ENCODE results near the gene PABPC1L2B.
"Not testable (repeated sequence)": the region's sequence is repeated elsewhere in the genome, so short reads cannot be mapped to it uniquely, and the experiment has no call there.

Gene PABPC1L2B

DNA sequence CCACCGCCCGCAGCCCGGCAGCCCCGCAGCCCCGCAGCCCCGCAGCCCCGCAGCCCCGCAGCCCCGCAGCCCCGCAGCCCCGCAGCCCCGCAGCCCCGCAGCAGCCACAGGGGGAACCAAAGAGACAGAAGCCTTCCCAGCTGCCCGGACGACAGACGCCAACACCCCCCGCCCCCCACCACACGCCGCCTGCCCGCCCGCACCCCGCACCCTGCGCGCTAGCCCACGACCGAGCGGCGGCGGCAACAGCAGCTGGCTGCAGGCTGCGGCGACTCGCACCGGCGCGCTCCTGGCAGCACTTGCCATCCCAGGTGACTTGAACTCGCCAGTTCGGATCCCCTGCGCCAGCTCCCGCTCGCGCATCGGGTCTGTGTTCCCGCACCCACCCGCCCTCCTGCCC lies at the start of gene PABPC1L2B:
PABPC1L2B (plus strand) TSS at position 207 of the 400 bp plus-strand sequence. CDS start 704 bp downstream, outside the sequence.
- DNase-seq, result not testable (repeated sequence)

DNA sequence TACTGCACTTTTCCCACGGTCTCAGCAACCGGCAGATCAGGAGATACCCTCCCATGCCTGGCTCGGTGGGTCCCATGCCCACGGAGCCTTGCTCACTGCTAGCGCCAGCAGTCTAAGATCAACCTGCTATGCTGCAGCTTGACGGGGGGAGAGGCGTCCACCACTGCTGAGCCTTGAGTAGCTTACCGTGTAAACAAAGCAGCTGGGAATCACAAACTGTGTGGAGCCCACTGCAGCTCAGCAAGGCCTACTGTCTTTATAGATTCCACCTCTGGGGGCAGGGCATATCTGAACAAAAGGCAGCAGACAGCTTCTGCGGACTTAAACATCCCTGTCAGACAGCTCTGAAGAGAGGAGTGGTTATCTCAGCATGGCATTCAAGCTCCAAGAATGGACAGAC lies 42.8 kb upstream of the PABPC1L2B start:
- DNase-seq, result not testable (repeated sequence)

DNA sequence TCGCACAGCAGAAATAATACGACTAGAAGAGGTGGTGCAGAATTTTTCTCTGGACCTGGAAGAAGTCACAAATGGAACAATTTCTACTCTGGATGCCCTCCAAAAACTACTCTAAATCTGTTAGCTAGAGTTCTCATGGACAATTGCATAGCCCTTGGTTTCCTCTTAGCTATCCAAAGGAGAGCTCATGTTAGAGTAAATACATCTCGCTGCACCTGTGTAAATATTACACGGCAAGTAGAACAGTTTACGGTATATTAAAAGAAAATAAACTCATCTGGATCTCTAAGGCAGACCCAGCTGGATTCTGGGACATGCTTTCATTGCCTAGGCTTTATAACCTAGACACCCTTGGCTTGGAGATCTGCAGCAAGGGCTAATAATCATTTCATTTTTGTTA lies 30.9 kb upstream of the PABPC1L2B start:
- DNase-seq, result not testable (repeated sequence)

DNA sequence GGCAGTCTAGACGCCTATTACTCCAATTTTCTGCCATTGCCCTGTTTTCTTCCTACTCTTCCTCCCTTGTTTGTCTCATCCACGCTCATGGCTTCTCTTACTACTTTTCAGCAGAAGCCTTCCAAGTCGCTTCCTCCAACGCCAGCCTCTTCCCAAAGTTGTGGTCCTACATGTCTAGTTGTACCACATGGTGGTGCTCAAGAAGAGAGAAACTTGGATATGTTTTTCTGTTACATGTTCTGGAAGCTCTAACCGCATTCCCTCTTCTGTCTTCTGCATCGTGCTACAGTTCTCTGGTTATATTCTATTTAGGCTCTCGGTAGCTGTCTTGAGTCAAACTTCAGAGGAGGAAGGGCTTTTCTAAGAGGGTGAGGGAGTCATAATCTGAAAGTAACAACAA lies 27.9 kb upstream of the PABPC1L2B start:
- not testable (repeated sequence) for DNase-seq

DNA sequence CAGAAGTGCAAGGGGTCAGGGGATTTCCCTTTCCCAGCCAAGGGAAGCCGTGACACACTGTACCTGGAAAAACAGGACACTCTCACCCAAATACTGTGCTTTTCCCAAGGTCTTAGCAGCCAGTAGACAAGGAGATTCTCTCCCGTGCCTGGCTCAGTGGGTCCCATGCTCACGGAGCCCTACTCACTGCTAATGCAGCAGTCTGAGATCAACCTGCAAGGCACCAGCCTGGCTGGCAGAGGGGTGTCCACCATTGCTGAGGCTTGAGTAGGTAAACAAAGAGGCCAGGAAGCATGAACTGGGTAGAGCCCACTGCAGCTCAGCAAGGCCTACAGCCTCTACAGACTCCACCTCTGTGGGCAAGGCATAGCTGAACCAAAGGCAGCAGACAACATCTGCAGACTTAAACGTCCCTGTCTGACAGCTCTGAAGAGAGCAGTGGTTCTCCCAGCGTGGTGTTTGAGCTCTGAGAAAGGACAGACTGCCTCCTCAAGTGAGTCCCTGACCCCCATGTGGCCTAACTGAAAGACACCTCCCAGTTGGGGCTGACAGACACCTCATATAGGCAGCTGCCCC lies 21.8 kb upstream of the PABPC1L2B start:
- DNase-seq, result not testable (repeated sequence)

DNA sequence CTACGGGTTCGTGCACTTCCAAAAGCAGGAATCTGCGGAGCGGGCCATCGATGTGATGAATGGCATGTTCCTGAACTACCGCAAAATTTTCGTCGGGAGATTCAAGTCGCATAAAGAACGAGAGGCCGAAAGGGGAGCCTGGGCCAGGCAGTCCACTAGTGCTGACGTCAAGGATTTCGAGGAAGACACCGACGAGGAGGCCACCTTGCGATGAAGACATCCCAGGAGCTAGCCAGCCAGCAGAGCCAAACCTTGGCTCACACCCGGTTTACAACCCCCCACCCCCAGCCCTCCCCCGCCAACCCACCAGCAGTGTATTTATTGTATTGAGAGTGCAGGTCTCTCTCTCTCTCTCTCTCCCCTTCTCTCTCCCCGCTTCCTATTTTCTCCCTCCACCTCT lies 1.3 kb downstream of the PABPC1L2B start:
- not testable (repeated sequence) for DNase-seq

DNA sequence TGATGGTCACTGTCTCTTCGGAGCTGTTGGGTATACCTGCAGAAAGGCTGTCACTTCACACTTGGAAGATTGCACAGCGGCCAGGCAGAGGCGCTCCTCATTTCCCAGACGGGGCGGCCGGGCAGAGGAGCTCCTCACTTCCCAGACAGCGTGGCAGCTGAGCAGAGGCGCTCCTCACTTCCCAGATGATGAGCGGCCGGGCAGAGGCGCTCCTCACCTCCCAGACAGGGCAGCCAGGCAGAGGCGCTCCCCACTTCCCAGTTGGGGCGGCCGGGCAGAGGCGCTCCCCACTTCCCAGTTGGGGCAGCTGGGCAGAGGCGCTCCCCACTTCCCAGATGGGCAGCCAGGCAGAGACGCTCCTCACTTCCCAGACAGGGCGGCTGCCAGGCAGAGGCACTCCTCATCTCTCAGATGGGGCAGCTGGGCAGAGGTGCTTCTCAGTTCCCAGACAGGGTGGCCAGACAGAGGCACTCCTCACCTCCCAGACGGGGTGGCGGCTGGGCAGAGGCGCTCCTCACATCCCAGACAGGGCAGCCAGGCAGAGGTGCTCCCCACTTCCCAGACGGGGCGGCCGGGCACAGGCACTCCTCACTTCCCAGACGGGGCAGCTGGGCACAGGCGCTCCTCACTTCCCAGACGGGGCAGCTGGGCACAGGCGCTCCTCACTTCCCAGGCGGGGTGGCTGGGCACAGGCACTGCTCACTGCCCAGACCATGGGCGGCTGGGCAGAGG lies 18.8 kb downstream of the PABPC1L2B start:
- no peak for DNase-seq

DNA sequence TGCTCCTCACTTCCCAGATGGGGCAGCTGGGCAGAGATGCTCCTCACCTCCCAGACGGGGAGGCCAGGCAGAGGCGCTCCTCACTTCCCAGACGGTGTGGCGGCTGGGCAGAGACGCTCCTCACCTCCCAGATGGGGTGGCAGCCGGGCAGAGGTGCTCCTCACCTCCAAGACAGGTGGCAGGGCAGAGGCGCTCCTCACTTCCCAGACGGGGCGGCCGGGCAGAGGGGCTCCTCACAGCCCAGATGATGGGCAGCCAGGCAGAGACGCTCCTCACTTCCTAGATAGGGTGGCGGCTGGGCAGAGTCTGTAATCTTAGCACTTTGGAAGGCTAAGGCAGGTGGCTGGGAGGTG lies 19.3 kb downstream of the PABPC1L2B start:
- not testable (repeated sequence) for DNase-seq

DNA sequence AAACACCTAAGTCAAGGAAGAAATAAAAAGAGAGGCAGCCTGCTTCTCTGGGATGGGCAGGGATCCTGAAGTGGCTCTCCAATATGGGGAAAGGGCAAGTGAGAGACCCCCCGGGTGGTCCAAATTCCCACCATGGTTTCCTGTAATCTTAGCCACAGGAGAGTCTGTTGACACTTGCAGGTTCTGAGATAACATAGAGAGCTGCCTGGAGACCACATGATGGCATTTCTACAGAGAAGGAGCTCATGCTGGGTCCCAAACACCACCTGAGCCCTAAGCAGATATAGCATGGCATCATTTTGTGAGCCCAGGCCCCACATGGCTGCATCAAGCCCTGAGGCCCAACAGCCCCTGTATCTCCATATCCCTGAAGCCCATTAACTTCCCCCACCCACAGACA lies 26.1 kb downstream of the PABPC1L2B start:
- DNase-seq, result no peak
